ENCODE results near the gene ORC4. TPM values are rescaled to one million over a fixed set of nuclear protein-coding genes. Genes with fewer than 3 reads are reported as not detected.

The ORC4 gene
- total RNA-seq, 1 experiment from 2014 or later: 72.9 TPM

DNA sequence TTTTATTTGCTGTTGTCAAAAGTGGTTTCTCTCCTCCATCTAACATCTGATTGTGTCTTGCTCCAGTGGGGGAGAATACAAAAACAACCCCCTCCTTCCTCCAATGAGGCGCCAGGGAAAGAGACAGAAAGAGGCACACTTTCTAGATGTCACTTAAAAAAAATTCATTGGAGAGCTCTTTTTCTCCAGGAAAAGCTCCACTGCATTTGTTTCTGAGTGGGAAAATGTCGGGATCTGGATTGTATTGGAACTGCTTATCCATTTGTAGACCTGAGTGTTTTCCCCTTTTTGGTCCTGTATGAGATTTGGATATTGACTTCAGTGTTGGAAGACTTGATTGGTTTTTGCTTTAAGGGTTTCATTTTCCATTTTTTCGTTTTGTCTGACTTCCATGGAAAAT, 1.3 kb upstream of the ORC4 start:
- WGBS (ENCODE audit: extremely low coverage, insufficient read length, low lambda C conversion rate): no CpG with 5 or more reads among the region's 3 CpGs

More for the DNA sequence above, 1.3 kb upstream of the ORC4 start:
- Histone ChIP-seq H4K5ac (ENCODE audit: insufficient read length, low read depth, low read length) (no peak overlapping the region), H4K20me1 (ENCODE audit: control insufficient read depth, insufficient read depth, insufficient read length) (no peaks in the 10 kb centered on the region), H3K9ac (ENCODE audit: extremely low read depth, insufficient read length, low read length) (peak overlapping the region; percentile 53), H3K9me3 (ENCODE audit: control insufficient read depth, low read depth, low read length) (no peaks in the 10 kb centered on the region), H4K8ac (replicated peaks; ENCODE audit: insufficient read length, low read depth, low read length) (no peak overlapping the region), H3K56ac (ENCODE audit: insufficient read length, low read depth, low read length) (no peak overlapping the region), H2BK120ac (ENCODE audit: low read depth, low read length, poor library complexity, severe bottlenecking) (no peak overlapping the region), H2BK5ac (ENCODE audit: insufficient read length, low read length) (no peak overlapping the region), H3T11ph (ENCODE audit: low read length) (no peak overlapping the region), H3K18ac (ENCODE audit: insufficient read length, low read depth, low read length) (no peak overlapping the region), H3K23me2 (ENCODE audit: insufficient read length, low read depth, low read length, poor library complexity, severe bottlenecking) (peaks cover 12% of the 10 kb centered on the region), H3K79me1 (ENCODE audit: insufficient read depth, low read depth, low read length, poor library complexity, severe bottlenecking) (peaks cover 3% of the 10 kb centered on the region), H2BK15ac (ENCODE audit: low read depth, low read length) (no peak overlapping the region), H3K4me2 (ENCODE audit: insufficient read depth, insufficient read length, low read length) (peak overlapping the region; percentile 81), H3K79me2 (ENCODE audit: insufficient read depth, low read length) (peaks cover 38% of the 10 kb centered on the region; the same call in 1 of the 2 replicates), H2AFZ (ENCODE audit: low read length) (no peak overlapping the region), H3K4me1 (ENCODE audit: insufficient read depth, low read length) (no peaks in the 10 kb centered on the region), H3K27me3 (ENCODE audit: insufficient read depth, low read length) (no peaks in the 10 kb centered on the region), H2BK12ac (ENCODE audit: insufficient read length, low read depth, low read length) (no peak overlapping the region), H2AK5ac (ENCODE audit: insufficient read length, low read length) (no peak overlapping the region), H3K27ac (ENCODE audit: insufficient read length, low read depth, low read length) (no peak overlapping the region), H3K23ac (ENCODE audit: insufficient read length, low read depth, low read length) (no peak overlapping the region), H4K91ac (ENCODE audit: insufficient read length, low read depth, low read length) (no peak overlapping the region), H3K14ac (ENCODE audit: insufficient read depth, low read length) (no peak overlapping the region), H3K4ac (ENCODE audit: low read depth, low read length) (no peak overlapping the region), H2BK20ac (ENCODE audit: low read depth, low read length, poor library complexity, severe bottlenecking) (no peak overlapping the region)
- peak overlapping the region; percentile 96 to 99 (median 99); a peak in 6 of 7 replicates for H3K27ac Mint-ChIP-seq
- no peaks in the 10 kb centered on the region for H3K9me3 Mint-ChIP-seq
- TF ChIP-seq, protein P1, sequence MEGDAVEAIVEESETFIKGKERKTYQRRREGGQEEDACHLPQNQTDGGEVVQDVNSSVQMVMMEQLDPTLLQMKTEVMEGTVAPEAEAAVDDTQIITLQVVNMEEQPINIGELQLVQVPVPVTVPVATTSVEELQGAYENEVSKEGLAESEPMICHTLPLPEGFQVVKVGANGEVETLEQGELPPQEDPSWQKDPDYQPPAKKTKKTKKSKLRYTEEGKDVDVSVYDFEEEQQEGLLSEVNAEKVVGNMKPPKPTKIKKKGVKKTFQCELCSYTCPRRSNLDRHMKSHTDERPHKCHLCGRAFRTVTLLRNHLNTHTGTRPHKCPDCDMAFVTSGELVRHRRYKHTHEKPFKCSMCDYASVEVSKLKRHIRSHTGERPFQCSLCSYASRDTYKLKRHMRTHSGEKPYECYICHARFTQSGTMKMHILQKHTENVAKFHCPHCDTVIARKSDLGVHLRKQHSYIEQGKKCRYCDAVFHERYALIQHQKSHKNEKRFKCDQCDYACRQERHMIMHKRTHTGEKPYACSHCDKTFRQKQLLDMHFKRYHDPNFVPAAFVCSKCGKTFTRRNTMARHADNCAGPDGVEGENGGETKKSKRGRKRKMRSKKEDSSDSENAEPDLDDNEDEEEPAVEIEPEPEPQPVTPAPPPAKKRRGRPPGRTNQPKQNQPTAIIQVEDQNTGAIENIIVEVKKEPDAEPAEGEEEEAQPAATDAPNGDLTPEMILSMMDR (conservative IDR thresholded peaks at IDR 0.05): no peak
- peaks cover 28 to 35% of the 10 kb centered on the region in 2 experiments for H3K4me1 Mint-ChIP-seq
- peak overlapping the region; percentile 98 to 100 for H3K4me3 Mint-ChIP-seq
- H3K27me3 Mint-ChIP-seq (ENCODE audit: low read depth): no peaks in the 10 kb centered on the region
- DNase-seq: no peak
- peaks cover 0 to under 1% (median under 1%) of the 10 kb centered on the region in 3 experiments; a peak in 2 of 7 replicates for H3K36me3 Mint-ChIP-seq (ENCODE audit: insufficient read depth in 1 of 3, low read depth in 3 of 3)
